ENCODE data around the gene TPCN2.

The TPCN2 gene

GRCh38 chr11:69040051-69040450 is 8.7 kb upstream of the TPCN2 start:
- DNase-seq: no peak

GRCh38 chr11:69040581-69041260 is 8.0 kb upstream of the TPCN2 start:
- no peak for DNase-seq

GRCh38 chr11:69041516-69041915 is 7.2 kb upstream of the TPCN2 start:
- no peak for DNase-seq

- DNase-seq: no peak
Measured at GRCh38 chr11:69044111-69045013, 4.4 kb upstream of the TPCN2 start.

GRCh38 chr11:69048031-69048693 is 570 bp upstream of the TPCN2 start:
- no peak for DNase-seq

GRCh38 chr11:69049490-69049867 is 747 bp downstream of the TPCN2 start:
- no peak for DNase-seq

- no peak for DNase-seq
Measured at GRCh38 chr11:69050592-69051380, 2.1 kb downstream of the TPCN2 start.

- DNase-seq: no peak
Measured at GRCh38 chr11:69051381-69052342, 2.9 kb downstream of the TPCN2 start.

GRCh38 chr11:69052343-69053168 is 3.8 kb downstream of the TPCN2 start:
- DNase-seq: no peak

- no peak for DNase-seq
Measured at GRCh38 chr11:69053169-69053477, 4.4 kb downstream of the TPCN2 start.

GRCh38 chr11:69053546-69054396 is 5.0 kb downstream of the TPCN2 start:
- no peak for DNase-seq

- DNase-seq: no peak
Measured at GRCh38 chr11:69054397-69055211, 5.9 kb downstream of the TPCN2 start.

GRCh38 chr11:69055212-69055586 is 6.5 kb downstream of the TPCN2 start:
- no peak for DNase-seq

- no peak for DNase-seq
Measured at GRCh38 chr11:69055598-69056516, 7.1 kb downstream of the TPCN2 start.

- no peak for DNase-seq
Measured at GRCh38 chr11:69057236-69057635, 8.5 kb downstream of the TPCN2 start.

GRCh38 chr11:69057801-69058200 is 9.1 kb downstream of the TPCN2 start:
- no peak for DNase-seq

- DNase-seq: no peak
Measured at GRCh38 chr11:69058511-69059270, 10.0 kb downstream of the TPCN2 start.

Data from activated gamma-delta T cell treated with Interleukin-2 at 50 U/mL for 16 hours (primary cell).